ENCODE measurements around the gene PAQR5. TPM values are rescaled to one million over a fixed set of nuclear protein-coding genes. Genes with fewer than 3 reads are reported as not detected.

Gene PAQR5
- total RNA-seq, 4 donors from 2014 or later: 0.27 to 2.6 (median 1.4) TPM

GRCh38 chr15:69403594-69403993 is 104.9 kb downstream of the PAQR5 start:
- Histone ChIP-seq H3K9me3 (no peaks in the 10 kb centered on the region), H3K4me1 (no peaks in the 10 kb centered on the region), H3K27me3 (no peaks in the 10 kb centered on the region), H3K27ac (no peak overlapping the region), H3K4me3 (no peak overlapping the region), H3K36me3 (no peaks in the 10 kb centered on the region)
- ATAC-seq: no peak
- WGBS, 2 donors (ENCODE audit: low coverage in 1 of 2): 59 to 83% methylated on average over 2 to 4 of the region's 4 CpGs
- TF ChIP-seq CTCF (IDR thresholded peaks at IDR 0.05): no peak
- no peak for TF ChIP-seq POLR2AphosphoS5 (IDR thresholded peaks at IDR 0.05)
- TF ChIP-seq EP300 (IDR thresholded peaks at IDR 0.05): no peak
- no peak for TF ChIP-seq POLR2A (IDR thresholded peaks at IDR 0.05)

DNA sequence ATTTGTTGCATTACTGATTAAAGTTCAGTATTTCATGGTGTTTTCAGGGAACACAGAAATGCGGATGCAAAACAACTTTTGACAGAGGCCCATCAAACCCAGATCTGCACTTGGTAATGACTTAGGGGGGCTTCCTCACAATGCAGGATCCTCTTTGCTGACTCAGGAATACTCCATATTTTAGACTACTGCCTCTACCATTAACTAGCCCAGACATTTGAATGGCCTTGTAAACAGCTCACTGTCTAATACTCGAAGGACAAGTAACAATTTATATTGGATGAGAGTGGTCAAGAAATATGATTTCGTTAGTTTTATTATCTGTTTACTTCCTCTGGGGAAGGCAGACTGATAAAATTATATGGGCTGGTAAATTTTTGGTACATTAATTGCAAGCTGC is 106.4 kb downstream of the PAQR5 start:
- Histone ChIP-seq H3K9me3 (no peaks in the 10 kb centered on the region), H3K27me3 (no peaks in the 10 kb centered on the region), H3K4me1 (no peaks in the 10 kb centered on the region), H3K27ac (no peak overlapping the region), H3K36me3 (no peaks in the 10 kb centered on the region), H3K4me3 (no peak overlapping the region)
- ATAC-seq: no peak
- TF ChIP-seq POLR2AphosphoS5 (IDR thresholded peaks at IDR 0.05) (no peak), CTCF (IDR thresholded peaks at IDR 0.05) (no peak), POLR2A (IDR thresholded peaks at IDR 0.05) (no peak), EP300 (IDR thresholded peaks at IDR 0.05) (no peak)
- 58 to 64% methylated on average over 3 of the region's 3 CpGs for WGBS, 2 donors (ENCODE audit: low coverage in 1 of 2)

DNA sequence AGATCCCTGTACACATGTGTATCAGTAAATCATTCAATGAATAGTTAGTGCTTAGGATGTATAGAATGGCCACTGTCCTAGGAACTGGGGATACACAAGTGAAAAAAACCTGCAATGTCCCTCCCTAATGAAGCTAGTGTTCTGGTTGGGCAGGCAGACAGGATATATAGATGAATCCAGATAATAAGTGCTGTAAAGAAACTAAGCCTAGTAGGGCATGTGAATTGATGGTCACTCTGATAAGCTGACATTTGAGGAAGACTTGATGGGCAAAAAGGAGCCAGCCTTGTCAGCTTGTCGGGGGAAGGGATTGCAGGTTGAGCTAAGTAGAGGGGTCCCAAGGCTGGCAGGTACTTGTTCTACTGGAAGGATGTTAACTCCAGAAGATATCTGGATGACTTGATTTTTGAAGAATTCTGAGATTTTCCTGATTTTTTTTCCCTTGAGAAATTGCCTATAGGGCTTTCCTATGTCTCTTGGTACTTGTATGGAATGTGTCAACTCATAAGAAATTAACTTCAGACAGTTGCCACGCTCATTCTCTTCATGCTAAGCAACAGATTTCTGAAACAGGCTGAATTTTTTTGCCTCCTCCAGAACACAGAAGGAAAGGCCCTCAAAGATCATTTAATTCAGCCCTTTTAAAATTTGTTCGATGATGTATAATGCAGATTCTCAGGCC is 109.1 kb downstream of the PAQR5 start:
- Histone ChIP-seq H3K4me3 (no peak overlapping the region), H3K27ac (no peak overlapping the region), H3K27me3 (no peaks in the 10 kb centered on the region), H3K9me3 (no peaks in the 10 kb centered on the region), H3K36me3 (no peaks in the 10 kb centered on the region), H3K4me1 (no peaks in the 10 kb centered on the region)
- no peak for ATAC-seq
- WGBS, 2 donors (ENCODE audit: low coverage in 1 of 2): 82 to 93% methylated on average over 2 to 3 of the region's 3 CpGs
- TF ChIP-seq EP300 (IDR thresholded peaks at IDR 0.05): no peak
- TF ChIP-seq POLR2A (IDR thresholded peaks at IDR 0.05): no peak
- TF ChIP-seq POLR2AphosphoS5 (IDR thresholded peaks at IDR 0.05): no peak
- no peak for TF ChIP-seq CTCF (IDR thresholded peaks at IDR 0.05)

DNA sequence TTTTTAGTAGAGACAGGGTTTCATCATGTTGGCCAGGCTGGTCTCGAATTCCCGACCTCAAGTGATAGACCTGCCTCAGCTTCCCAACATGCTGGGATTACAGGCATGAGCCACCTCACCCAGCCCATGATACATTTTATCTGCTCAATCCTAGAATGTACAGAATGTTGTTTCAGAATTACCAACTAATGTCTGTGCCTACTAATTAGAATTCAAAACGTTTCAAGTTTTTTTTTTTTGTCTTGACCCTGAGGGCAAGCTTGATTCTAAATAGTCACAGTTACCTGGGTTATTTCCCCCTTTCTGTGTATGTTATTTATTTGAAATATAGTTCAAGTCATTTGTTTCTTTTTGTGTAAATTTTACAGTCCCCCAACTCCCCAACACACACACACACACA is 110.1 kb downstream of the PAQR5 start:
- peaks cover 0 to 6% (median 0%) of the 10 kb centered on the region in 3 donors for H3K4me1 ChIP-seq
- H3K9me3 ChIP-seq: no peaks in the 10 kb centered on the region
- no peak for ATAC-seq
- TF ChIP-seq POLR2AphosphoS5 (IDR thresholded peaks at IDR 0.05) (no peak), POLR2A (IDR thresholded peaks at IDR 0.05) (no peak), CTCF (IDR thresholded peaks at IDR 0.05) (no peak), EP300 (IDR thresholded peaks at IDR 0.05) (no peak)
- no peak overlapping the region for H3K27ac ChIP-seq
- H3K36me3 ChIP-seq: no peaks in the 10 kb centered on the region
- H3K4me3 ChIP-seq: no peak overlapping the region
- no peaks in the 10 kb centered on the region for H3K27me3 ChIP-seq
- 71 to 82% methylated on average over 3 of the region's 3 CpGs for WGBS, 2 donors (ENCODE audit: low coverage in 1 of 2)

- H3K4me3 ChIP-seq: no peak overlapping the region
- H3K9me3 ChIP-seq: no peaks in the 10 kb centered on the region
- WGBS, 2 donors (ENCODE audit: low coverage in 1 of 2): 67 to 68% methylated on average over 6 to 9 of the region's 9 CpGs
- no peak overlapping the region for H3K27ac ChIP-seq
- peaks cover 0 to 18% (median 0%) of the 10 kb centered on the region in 3 donors for H3K4me1 ChIP-seq
- H3K36me3 ChIP-seq: no peaks in the 10 kb centered on the region
- TF ChIP-seq POLR2AphosphoS5 (IDR thresholded peaks at IDR 0.05) (no peak), CTCF (IDR thresholded peaks at IDR 0.05) (no peak), EP300 (IDR thresholded peaks at IDR 0.05) (no peak), POLR2A (IDR thresholded peaks at IDR 0.05) (no peak)
- no peak for ATAC-seq
- H3K27me3 ChIP-seq: no peaks in the 10 kb centered on the region
These were observed 111.6 kb downstream of the PAQR5 start for GRCh38 chr15:69410248-69410874.

Data from gastroesophageal sphincter (tissue), 4 donors.